HepG2 (cell line): ENCODE measurements around the gene ANG. TPM values are rescaled to one million over a fixed set of nuclear protein-coding genes. Genes with fewer than 3 reads are reported as not detected.
A peak's percentile ranks its signal among the peaks of the same experiment; 100 is the strongest.

Experiments used
- ATF1 ChIP-seq: IDR thresholded peaks from 2 replicates; pipeline ENCODE4 v1.6.1; 2016; ENCODE audit warnings: mild to moderate bottlenecking, control low read depth
- BORCS8-MEF2B ChIP-seq: sonication (generic); formaldehyde crosslinking; IDR thresholded peaks from 2 replicates; pipeline ENCODE4 v1.8.0; 2022; ENCODE audit warnings: mild to moderate bottlenecking, missing genetic modification reagents
- CHD4 ChIP-seq: fragments of 200-600 bp; sonication (generic); IDR thresholded peaks from 2 replicates; pipeline ENCODE4 v1.7.0; 2017; ENCODE audit warnings: mild to moderate bottlenecking, low read length, borderline replicate concordance
- FOXP1 ChIP-seq, 2 experiments: fragments of 450-650 bp in 1 of 2; IDR thresholded peaks; 2 replicates each; pipeline ENCODE4 v1.6.1; 2017 to 2018; ENCODE audit warnings: antibody characterized with exemption in 1 of 2
- HOXD1 ChIP-seq: sonication (generic); formaldehyde crosslinking; IDR thresholded peaks from 2 replicates; pipeline ENCODE4 v1.5.0; 2020; ENCODE audit warnings: missing genetic modification reagents
- JUN ChIP-seq: sonication (generic); formaldehyde crosslinking; IDR thresholded peaks from 2 replicates; pipeline ENCODE4 v1.4.0; 2020; ENCODE audit warnings: mild to moderate bottlenecking, missing genetic modification reagents
- KDM4B ChIP-seq: sonication (generic); formaldehyde crosslinking; IDR thresholded peaks from 2 replicates; pipeline ENCODE4 v1.4.0; 2020; ENCODE audit warnings: missing genetic modification reagents
- NPAS2 ChIP-seq: sonication (generic); formaldehyde crosslinking; IDR thresholded peaks from 2 replicates; pipeline ENCODE4 v1.8.0; 2022; ENCODE audit warnings: mild to moderate bottlenecking, missing genetic modification reagents, borderline replicate concordance
- PAX8 ChIP-seq: sonication (generic); formaldehyde crosslinking; IDR thresholded peaks from 2 replicates; pipeline ENCODE4 v1.8.0; 2022; ENCODE audit warnings: mild to moderate bottlenecking, missing genetic modification reagents, borderline replicate concordance
- POLR2A ChIP-seq, 2 experiments: IDR thresholded peaks; 2 replicates each; pipeline ENCODE4 v1.6.1; 2011; ENCODE audit warnings: low read depth in 2 of 2, low read length in 2 of 2, mild to moderate bottlenecking in 1 of 2, moderate library complexity in 1 of 2; ENCODE audit not compliant: insufficient read depth in 1 of 2
- POLR2AphosphoS5 ChIP-seq: IDR thresholded peaks from 2 replicates; pipeline ENCODE4 v1.6.1; 2012; ENCODE audit warnings: low read depth, low read length
- RBFOX2 ChIP-seq: fragments of 200-400 bp; formaldehyde crosslinking; IDR thresholded peaks from 2 replicates; pipeline ENCODE4 v1.6.1; 2017; ENCODE audit warnings: low read depth, mild to moderate bottlenecking, low read length
- RFXANK ChIP-seq: IDR thresholded peaks from 2 replicates; pipeline ENCODE4 v1.6.1; 2016
- SMAD1 ChIP-seq: sonication (generic); formaldehyde crosslinking; IDR thresholded peaks from 2 replicates; pipeline ENCODE4 v1.4.0; 2020; ENCODE audit warnings: missing genetic modification reagents, low read depth, mild to moderate bottlenecking, borderline replicate concordance
- SMARCC2 ChIP-seq: fragments of 450-650 bp; IDR thresholded peaks from 2 replicates; pipeline ENCODE4 v1.6.1; 2017; ENCODE audit warnings: antibody characterized with exemption, mild to moderate bottlenecking
- THYN1 ChIP-seq: sonication (generic); formaldehyde crosslinking; IDR thresholded peaks from 2 replicates; pipeline ENCODE4 v1.8.1; 2023; ENCODE audit warnings: low read depth, mild to moderate bottlenecking, moderate library complexity, missing genetic modification reagents, borderline replicate concordance
- ZFX ChIP-seq: sonication (generic); formaldehyde crosslinking; IDR thresholded peaks from 2 replicates; pipeline ENCODE4 v1.4.0; 2020; ENCODE audit warnings: mild to moderate bottlenecking, low read depth, missing genetic modification reagents, moderate library complexity
- ZNF264 ChIP-seq: sonication (generic); formaldehyde crosslinking; IDR thresholded peaks from 2 replicates; pipeline ENCODE4 v1.4.0; 2020; ENCODE audit warnings: missing genetic modification reagents
- ZNF331 ChIP-seq: sonication (generic); formaldehyde crosslinking; IDR thresholded peaks from 2 replicates; pipeline ENCODE4 v1.4.0; 2020; ENCODE audit warnings: missing genetic modification reagents
- ZNF7 ChIP-seq: IDR thresholded peaks from 2 replicates; pipeline ENCODE4 v1.6.1; 2016; ENCODE audit warnings: missing biosample characterization, missing genetic modification reagents
- ZNF746 ChIP-seq: sonication (generic); formaldehyde crosslinking; IDR thresholded peaks from 2 replicates; pipeline ENCODE4 v1.8.0; 2022; ENCODE audit warnings: mild to moderate bottlenecking, missing genetic modification reagents
- polyA plus RNA-seq, 8 experiments: library from polyadenylated mRNA; depleted of rRNA in 3 of 8; stranded (reverse) in 7 of 8; unstranded in 1 of 8; fragments of >200 nt; fragmentation: Illumina TruSeq in 4 of 8; extraction: Trizol in 4 of 8; gene quantifications; 2 replicates each; pipeline versions ENCODE4 v1.2.1 to v1.2.3, GENCODE V29; 2011 to 2016; ENCODE audit warnings: low read depth in 4 of 8, missing spikeins in 1 of 8, mixed read lengths in 1 of 8; ENCODE audit not compliant: insufficient read depth in 1 of 8
- total RNA-seq, 5 experiments: library from RNA; depleted of rRNA; stranded (reverse); fragments of >200 nt; fragmentation: Illumina TruSeq; extraction: Trizol; gene quantifications; 2 replicates each; pipeline ENCODE4 v1.2.3, GENCODE V29; 2016; ENCODE audit warnings: low read depth in 1 of 5
- TF ChIP-seq, protein P1 (sequence below): sonication (generic); formaldehyde crosslinking; IDR thresholded peaks from 2 replicates; pipeline ENCODE4 v1.5.1; 2020; ENCODE audit warnings: mild to moderate bottlenecking, missing genetic modification reagents, borderline replicate concordance
- TF ChIP-seq, protein P2 (sequence below), 2 experiments: fragments of 450-650 bp in 1 of 2; sonication (generic) in 1 of 2; formaldehyde crosslinking; IDR thresholded peaks; 2 replicates each; pipeline versions ENCODE4 v1.5.0 to v1.8.0; 2020 to 2022; ENCODE audit warnings: mild to moderate bottlenecking in 1 of 2, missing genetic modification reagents in 1 of 2
- TF ChIP-seq, protein P3 (sequence below): sonication (generic); formaldehyde crosslinking; IDR thresholded peaks from 2 replicates; pipeline ENCODE4 v1.4.0; 2020; ENCODE audit warnings: mild to moderate bottlenecking, missing genetic modification reagents
- TF ChIP-seq, protein P4 (sequence below): sonication (generic); formaldehyde crosslinking; IDR thresholded peaks from 2 replicates; pipeline ENCODE4 v1.4.0; 2020; ENCODE audit warnings: missing genetic modification reagents
- TF ChIP-seq, protein P5 (sequence below): sonication (generic); formaldehyde crosslinking; IDR thresholded peaks from 2 replicates; pipeline ENCODE4 v1.4.0; 2020; ENCODE audit warnings: mild to moderate bottlenecking, missing genetic modification reagents, borderline replicate concordance

Gene ANG
- total and polyA plus RNA-seq, 2 of the 13 experiments (the other 11 are each of a cell fraction or from before 2014, with no cell fraction given) = 83.6 to 401 TPM

DNA sequence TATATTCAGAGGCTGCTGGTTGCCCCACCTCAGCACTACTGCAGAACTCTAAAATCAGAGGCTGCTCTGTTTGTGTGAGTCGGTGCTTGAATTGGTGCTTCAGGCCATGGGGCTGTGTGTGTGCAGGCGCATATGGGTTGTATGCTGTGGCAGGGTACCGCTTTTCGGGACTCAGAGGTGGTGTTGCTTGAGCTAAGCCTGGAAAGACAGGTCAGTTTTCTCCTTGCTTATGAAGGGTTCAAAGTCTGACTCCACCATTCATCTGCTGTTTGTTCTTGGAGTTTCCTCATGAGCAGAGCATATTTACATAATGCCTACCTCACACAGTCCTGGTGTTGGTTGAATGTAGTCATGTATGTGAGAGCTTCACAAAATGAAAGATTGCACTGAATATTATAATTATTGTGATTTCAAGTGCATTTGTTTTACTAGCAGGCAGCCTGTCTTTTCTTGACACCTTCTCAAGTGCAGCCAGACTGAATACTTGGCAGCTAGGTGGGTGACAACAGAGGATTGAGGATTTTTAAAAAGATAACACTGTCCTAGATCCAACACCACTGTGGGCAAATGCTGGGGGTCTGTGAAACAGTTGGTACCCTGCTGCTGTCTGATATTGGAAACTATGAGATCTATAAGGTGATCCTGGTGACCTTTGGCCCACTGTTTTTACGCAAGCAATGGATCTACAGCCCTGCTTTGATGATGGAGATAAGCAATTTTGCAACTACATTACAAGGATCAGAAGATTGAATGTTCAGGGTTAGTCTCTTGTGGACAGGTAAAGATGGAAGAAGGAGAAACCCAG is 1.0 kb upstream of the ANG start (continued):
- TF ChIP-seq ZNF331 = peak; percentile 25; the same call in 1 of the 2 replicates
- peak; percentile 54; the same call in 1 of the 2 replicates for TF ChIP-seq BORCS8-MEF2B
- TF ChIP-seq, protein P1, sequence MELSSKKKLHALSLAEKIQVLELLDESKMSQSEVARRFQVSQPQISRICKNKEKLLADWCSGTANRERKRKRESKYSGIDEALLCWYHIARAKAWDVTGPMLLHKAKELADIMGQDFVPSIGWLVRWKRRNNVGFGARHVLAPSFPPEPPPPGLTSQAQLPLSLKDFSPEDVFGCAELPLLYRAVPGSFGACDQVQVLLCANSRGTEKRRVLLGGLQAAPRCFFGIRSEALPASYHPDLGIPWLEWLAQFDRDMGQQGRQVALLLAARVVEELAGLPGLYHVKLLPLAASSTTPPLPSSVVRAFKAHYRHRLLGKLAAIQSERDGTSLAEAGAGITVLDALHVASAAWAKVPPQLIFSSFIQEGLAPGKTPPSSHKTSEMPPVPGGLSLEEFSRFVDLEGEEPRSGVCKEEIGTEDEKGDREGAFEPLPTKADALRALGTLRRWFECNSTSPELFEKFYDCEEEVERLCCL (CRISPR knock-in tag) = no peak; the same call in 1 of the 2 replicates
- TF ChIP-seq POLR2A (IDR thresholded peaks at IDR 0.05; ENCODE audit: insufficient read depth in 1 of 2, low read depth in 2 of 2, low read length in 2 of 2) = peak; percentile 83 to 90
- peak; percentile 73 for TF ChIP-seq ZNF264 (CRISPR knock-in tag)
- TF ChIP-seq SMARCC2 = no peak
- TF ChIP-seq, protein P2, sequence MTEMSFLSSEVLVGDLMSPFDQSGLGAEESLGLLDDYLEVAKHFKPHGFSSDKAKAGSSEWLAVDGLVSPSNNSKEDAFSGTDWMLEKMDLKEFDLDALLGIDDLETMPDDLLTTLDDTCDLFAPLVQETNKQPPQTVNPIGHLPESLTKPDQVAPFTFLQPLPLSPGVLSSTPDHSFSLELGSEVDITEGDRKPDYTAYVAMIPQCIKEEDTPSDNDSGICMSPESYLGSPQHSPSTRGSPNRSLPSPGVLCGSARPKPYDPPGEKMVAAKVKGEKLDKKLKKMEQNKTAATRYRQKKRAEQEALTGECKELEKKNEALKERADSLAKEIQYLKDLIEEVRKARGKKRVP (CRISPR knock-in tag; IDR thresholded peaks at IDR 0.05) = 0 out of 4 replicates have a peak, but pooled peaks of 1 of the 2 experiments have one; percentile 13
- TF ChIP-seq, protein P3, sequence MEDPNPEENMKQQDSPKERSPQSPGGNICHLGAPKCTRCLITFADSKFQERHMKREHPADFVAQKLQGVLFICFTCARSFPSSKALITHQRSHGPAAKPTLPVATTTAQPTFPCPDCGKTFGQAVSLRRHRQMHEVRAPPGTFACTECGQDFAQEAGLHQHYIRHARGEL (CRISPR knock-in tag) = no peak
- TF ChIP-seq JUN = peak; percentile 17; the same call in 1 of the 2 replicates
- no peak for TF ChIP-seq RFXANK (CRISPR knock-in tag)
- no peak for TF ChIP-seq PAX8 (CRISPR knock-in tag)
- TF ChIP-seq, protein P4, sequence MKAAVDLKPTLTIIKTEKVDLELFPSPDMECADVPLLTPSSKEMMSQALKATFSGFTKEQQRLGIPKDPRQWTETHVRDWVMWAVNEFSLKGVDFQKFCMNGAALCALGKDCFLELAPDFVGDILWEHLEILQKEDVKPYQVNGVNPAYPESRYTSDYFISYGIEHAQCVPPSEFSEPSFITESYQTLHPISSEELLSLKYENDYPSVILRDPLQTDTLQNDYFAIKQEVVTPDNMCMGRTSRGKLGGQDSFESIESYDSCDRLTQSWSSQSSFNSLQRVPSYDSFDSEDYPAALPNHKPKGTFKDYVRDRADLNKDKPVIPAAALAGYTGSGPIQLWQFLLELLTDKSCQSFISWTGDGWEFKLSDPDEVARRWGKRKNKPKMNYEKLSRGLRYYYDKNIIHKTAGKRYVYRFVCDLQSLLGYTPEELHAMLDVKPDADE (CRISPR knock-in tag) = no peak
- TF ChIP-seq ZNF7 (CRISPR knock-in tag) = no peak
- TF ChIP-seq ATF1 (CRISPR knock-in tag) = peak; percentile 67; the same call in 1 of the 2 replicates
- no peak for TF ChIP-seq THYN1 (CRISPR knock-in tag)
- peak; percentile 59 for TF ChIP-seq RBFOX2
- 0 out of 2 replicates have a peak, but pooled peaks have one; percentile 4 for TF ChIP-seq HOXD1
- no peak for TF ChIP-seq SMAD1 (CRISPR knock-in tag)
- TF ChIP-seq CHD4 = no peak
- peak; percentile 28 for TF ChIP-seq ZFX (CRISPR knock-in tag)
- TF ChIP-seq ZNF746 (CRISPR knock-in tag) = peak; percentile 20; the same call in 1 of the 2 replicates
- peak; percentile 80 for TF ChIP-seq POLR2AphosphoS5
- no peak for TF ChIP-seq NPAS2
- TF ChIP-seq, protein P5, sequence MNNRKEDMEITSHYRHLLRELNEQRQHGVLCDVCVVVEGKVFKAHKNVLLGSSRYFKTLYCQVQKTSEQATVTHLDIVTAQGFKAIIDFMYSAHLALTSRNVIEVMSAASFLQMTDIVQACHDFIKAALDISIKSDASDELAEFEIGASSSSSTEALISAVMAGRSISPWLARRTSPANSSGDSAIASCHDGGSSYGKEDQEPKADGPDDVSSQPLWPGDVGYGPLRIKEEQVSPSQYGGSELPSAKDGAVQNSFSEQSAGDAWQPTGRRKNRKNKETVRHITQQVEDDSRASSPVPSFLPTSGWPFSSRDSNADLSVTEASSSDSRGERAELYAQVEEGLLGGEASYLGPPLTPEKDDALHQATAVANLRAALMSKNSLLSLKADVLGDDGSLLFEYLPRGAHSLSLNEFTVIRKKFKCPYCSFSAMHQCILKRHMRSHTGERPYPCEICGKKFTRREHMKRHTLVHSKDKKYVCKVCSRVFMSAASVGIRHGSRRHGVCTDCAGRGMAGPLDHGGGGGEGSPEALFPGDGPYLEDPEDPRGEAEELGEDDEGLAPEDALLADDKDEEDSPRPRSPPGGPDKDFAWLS (CRISPR knock-in tag) = no peak
- no peak for TF ChIP-seq FOXP1 (IDR thresholded peaks at IDR 0.05)
- peak; percentile 64 for TF ChIP-seq FOXP1 (CRISPR knock-in tag; IDR thresholded peaks at IDR 0.05)
- peak; percentile 9; the same call in 1 of the 2 replicates for TF ChIP-seq KDM4B (CRISPR knock-in tag)
